Astrocyte (in vitro differentiated cells and primary cell): Measurements from ENCODE around the gene MTUS2. TPM values are rescaled to one million over a fixed set of nuclear protein-coding genes. Genes with fewer than 3 reads are reported as not detected.
A peak's percentile ranks its signal among the peaks of the same experiment; 100 is the strongest.

Experiments used
- DNase-seq: peaks from one replicate; pipeline ENCODE4 v3.0.0-alpha.2; 2010; ENCODE audit warnings: low read depth
- FAIRE-seq: peaks from 2 replicates; lab custom pipeline; 2011; peaks lifted over from hg19 to GRCh38; lab: Jason Lieb, UNC
- H2AFZ ChIP-seq: 2 replicates; pipeline ENCODE4 v1.6.0; 2012; ENCODE audit warnings: low read depth, low read length, inconsistent platforms
- H3K27ac ChIP-seq: 2 replicates; pipeline ENCODE4 v1.5.1; 2011; ENCODE audit warnings: low read depth, low read length, inconsistent platforms
- H3K27me3 ChIP-seq: 2 replicates; pipeline ENCODE4 v1.6.0; 2011; ENCODE audit warnings: low read length, inconsistent platforms; ENCODE audit not compliant: insufficient read depth
- H3K36me3 ChIP-seq: 2 replicates; pipeline ENCODE4 v1.5.1; 2011; ENCODE audit warnings: low read length, inconsistent platforms; ENCODE audit not compliant: insufficient read depth
- H3K4me1 ChIP-seq: 2 replicates; pipeline ENCODE4 v1.5.1; 2011; ENCODE audit warnings: low read length, inconsistent platforms; ENCODE audit not compliant: insufficient read depth
- H3K4me2 ChIP-seq: 2 replicates; pipeline ENCODE4 v1.6.0; 2012; ENCODE audit warnings: low read length, inconsistent platforms
- H3K4me3 ChIP-seq: 2 replicates; pipeline ENCODE4 v1.5.1; 2011; ENCODE audit warnings: low read depth, mild to moderate bottlenecking, low read length, inconsistent platforms; ENCODE audit not compliant: insufficient read depth
- H3K79me2 ChIP-seq: 2 replicates; pipeline ENCODE4 v1.6.0; 2012; ENCODE audit warnings: mild to moderate bottlenecking, low read length, inconsistent platforms; ENCODE audit not compliant: insufficient read depth
- H3K9ac ChIP-seq: 2 replicates; pipeline ENCODE4 v1.6.0; 2012; ENCODE audit warnings: mild to moderate bottlenecking, low read length, inconsistent platforms
- H3K9me3 ChIP-seq: 2 replicates; pipeline ENCODE4 v1.5.1; 2012; ENCODE audit warnings: low read depth, mild to moderate bottlenecking, low read length, inconsistent platforms; ENCODE audit not compliant: insufficient read depth
- H4K20me1 ChIP-seq: 2 replicates; pipeline ENCODE4 v1.6.0; 2012; ENCODE audit warnings: low read length, inconsistent platforms; ENCODE audit not compliant: insufficient read depth
- H3K27ac Mint-ChIP-seq: one replicate; pipeline ENCODE4 v1.8.0; 2021; ENCODE audit warnings: mild to moderate bottlenecking, mixed read lengths; ENCODE audit not compliant: unreplicated experiment
- H3K27me3 Mint-ChIP-seq: one replicate; pipeline ENCODE4 v1.8.0; 2021; ENCODE audit warnings: low read depth, mixed read lengths; ENCODE audit not compliant: unreplicated experiment
- H3K36me3 Mint-ChIP-seq: one replicate; pipeline ENCODE4 v1.8.0; 2021; ENCODE audit warnings: low read depth, mixed read lengths; ENCODE audit not compliant: unreplicated experiment
- H3K4me1 Mint-ChIP-seq: one replicate; pipeline ENCODE4 v1.8.0; 2021; ENCODE audit warnings: low read depth, mixed read lengths; ENCODE audit not compliant: unreplicated experiment
- H3K4me3 Mint-ChIP-seq: one replicate; pipeline ENCODE4 v1.8.0; 2021; ENCODE audit warnings: mild to moderate bottlenecking, moderate library complexity, mixed read lengths; ENCODE audit not compliant: unreplicated experiment
- H3K9me3 Mint-ChIP-seq: one replicate; pipeline ENCODE4 v1.8.0; 2021; ENCODE audit warnings: mild to moderate bottlenecking, mixed read lengths; ENCODE audit not compliant: unreplicated experiment
- EZH2 ChIP-seq: IDR thresholded peaks from 2 replicates; pipeline ENCODE4 v1.6.1; 2012; ENCODE audit warnings: mild to moderate bottlenecking, low read length, inconsistent platforms; ENCODE audit not compliant: insufficient read depth
- total RNA-seq: library from RNA; stranded (reverse); gene quantifications from 2 replicates; pipeline ENCODE4 v1.2.1, GENCODE V29; 2021
- TF ChIP-seq, protein P1 (sequence below): IDR thresholded peaks from 2 replicates; pipeline ENCODE4 v1.5.1; 2011; ENCODE audit warnings: low read depth, mild to moderate bottlenecking, inconsistent platforms, low read length, moderate library complexity; ENCODE audit not compliant: insufficient read depth

Gene MTUS2
- total RNA-seq, 1 donor from 2014 or later = 0.50 TPM

DNA sequence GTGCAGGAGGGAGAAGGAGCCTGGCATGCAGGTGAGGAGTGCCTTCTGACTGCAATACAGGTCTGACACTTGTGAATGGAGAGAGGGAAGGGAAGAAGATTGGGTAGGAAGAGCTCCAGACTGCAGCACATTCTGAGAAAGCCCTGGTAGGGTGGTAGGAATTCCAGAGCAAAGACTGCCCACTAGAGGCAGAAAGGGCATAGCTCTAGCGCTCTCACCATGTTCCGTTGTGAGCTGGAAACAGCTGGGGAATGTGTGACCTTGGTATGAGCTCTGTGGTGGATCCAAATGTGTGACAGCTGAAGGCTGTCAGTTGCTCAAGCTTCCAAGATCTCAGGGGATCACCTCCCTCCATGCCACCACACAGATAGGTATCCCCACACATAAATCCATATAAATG, 2.9 kb upstream of the MTUS2 start:
- H3K27me3 ChIP-seq = peaks cover 26% of the 10 kb centered on the region
- H3K4me1 ChIP-seq = peaks cover 8% of the 10 kb centered on the region
- no peak overlapping the region for H3K4me2 ChIP-seq
- Mint-ChIP-seq H3K36me3 (no peaks in the 10 kb centered on the region), H3K27me3 (peaks cover 31% of the 10 kb centered on the region), H3K4me3 (no peak overlapping the region), H3K9me3 (peaks cover 5% of the 10 kb centered on the region), H3K4me1 (no peaks in the 10 kb centered on the region), H3K27ac (no peak overlapping the region)
- TF ChIP-seq, protein P1, sequence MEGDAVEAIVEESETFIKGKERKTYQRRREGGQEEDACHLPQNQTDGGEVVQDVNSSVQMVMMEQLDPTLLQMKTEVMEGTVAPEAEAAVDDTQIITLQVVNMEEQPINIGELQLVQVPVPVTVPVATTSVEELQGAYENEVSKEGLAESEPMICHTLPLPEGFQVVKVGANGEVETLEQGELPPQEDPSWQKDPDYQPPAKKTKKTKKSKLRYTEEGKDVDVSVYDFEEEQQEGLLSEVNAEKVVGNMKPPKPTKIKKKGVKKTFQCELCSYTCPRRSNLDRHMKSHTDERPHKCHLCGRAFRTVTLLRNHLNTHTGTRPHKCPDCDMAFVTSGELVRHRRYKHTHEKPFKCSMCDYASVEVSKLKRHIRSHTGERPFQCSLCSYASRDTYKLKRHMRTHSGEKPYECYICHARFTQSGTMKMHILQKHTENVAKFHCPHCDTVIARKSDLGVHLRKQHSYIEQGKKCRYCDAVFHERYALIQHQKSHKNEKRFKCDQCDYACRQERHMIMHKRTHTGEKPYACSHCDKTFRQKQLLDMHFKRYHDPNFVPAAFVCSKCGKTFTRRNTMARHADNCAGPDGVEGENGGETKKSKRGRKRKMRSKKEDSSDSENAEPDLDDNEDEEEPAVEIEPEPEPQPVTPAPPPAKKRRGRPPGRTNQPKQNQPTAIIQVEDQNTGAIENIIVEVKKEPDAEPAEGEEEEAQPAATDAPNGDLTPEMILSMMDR = no peak
- TF ChIP-seq EZH2 = no peak
- H3K79me2 ChIP-seq = no peaks in the 10 kb centered on the region
- FAIRE-seq (no peak), DNase-seq (no peak)
- H2AFZ ChIP-seq = no peak overlapping the region
- no peak overlapping the region for H3K9ac ChIP-seq
- H3K4me3 ChIP-seq = no peak overlapping the region
- no peaks in the 10 kb centered on the region for H3K36me3 ChIP-seq
- H4K20me1 ChIP-seq = no peaks in the 10 kb centered on the region
- no peaks in the 10 kb centered on the region for H3K9me3 ChIP-seq
- H3K27ac ChIP-seq = no peak overlapping the region

DNA sequence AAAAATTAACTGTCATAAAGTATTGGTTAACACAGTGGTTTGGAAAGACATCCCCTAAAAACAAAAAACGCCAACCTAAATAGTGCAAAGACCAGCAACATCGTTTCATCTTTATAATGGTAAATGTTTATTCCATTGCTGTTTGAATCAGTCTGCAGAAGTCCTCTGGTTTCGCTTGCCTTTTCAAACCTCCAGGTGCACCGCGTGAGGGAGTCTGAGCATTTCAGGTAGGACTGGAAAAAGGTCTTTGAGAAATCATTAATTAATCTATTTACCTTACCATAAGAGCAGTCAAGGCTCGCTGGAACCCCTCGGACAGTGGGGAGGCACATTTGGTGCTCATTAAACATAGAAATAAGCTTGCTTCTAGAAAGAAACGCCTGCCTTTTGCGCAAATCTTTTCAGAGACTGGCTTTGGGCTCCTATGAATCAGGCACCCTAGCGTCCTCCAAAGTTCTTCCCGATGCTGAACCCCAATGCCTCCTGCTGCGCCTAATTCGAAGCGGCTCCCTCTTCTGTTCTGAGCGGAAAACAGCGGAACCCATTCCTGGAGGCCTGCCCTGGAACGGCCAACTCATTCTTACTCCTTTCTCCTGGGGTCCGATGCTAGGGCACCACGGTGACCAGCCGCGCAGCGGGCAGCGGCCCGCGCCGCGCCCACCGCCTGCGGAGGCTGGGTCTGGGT, 951 bp upstream of the MTUS2 start:
- Histone ChIP-seq H3K4me1 (peaks cover 8% of the 10 kb centered on the region), H3K36me3 (no peaks in the 10 kb centered on the region), H3K4me3 (peak overlapping the region; percentile 37), H3K79me2 (no peaks in the 10 kb centered on the region), H3K27ac (no peak overlapping the region), H2AFZ (peak overlapping the region; percentile 52), H3K9me3 (no peaks in the 10 kb centered on the region), H3K4me2 (peak overlapping the region; percentile 79), H4K20me1 (no peaks in the 10 kb centered on the region), H3K27me3 (peaks cover 28% of the 10 kb centered on the region), H3K9ac (no peak overlapping the region)
- no peaks in the 10 kb centered on the region for H3K4me1 Mint-ChIP-seq
- H3K27ac Mint-ChIP-seq = no peak overlapping the region
- H3K27me3 Mint-ChIP-seq = peaks cover 44% of the 10 kb centered on the region
- H3K4me3 Mint-ChIP-seq = peak overlapping the region; percentile 75
- no peak for TF ChIP-seq EZH2
- TF ChIP-seq, protein P1 = no peak
- FAIRE-seq (no peak), DNase-seq (peak; percentile 2)
- H3K36me3 Mint-ChIP-seq = no peaks in the 10 kb centered on the region
- peaks cover 5% of the 10 kb centered on the region for H3K9me3 Mint-ChIP-seq

DNA sequence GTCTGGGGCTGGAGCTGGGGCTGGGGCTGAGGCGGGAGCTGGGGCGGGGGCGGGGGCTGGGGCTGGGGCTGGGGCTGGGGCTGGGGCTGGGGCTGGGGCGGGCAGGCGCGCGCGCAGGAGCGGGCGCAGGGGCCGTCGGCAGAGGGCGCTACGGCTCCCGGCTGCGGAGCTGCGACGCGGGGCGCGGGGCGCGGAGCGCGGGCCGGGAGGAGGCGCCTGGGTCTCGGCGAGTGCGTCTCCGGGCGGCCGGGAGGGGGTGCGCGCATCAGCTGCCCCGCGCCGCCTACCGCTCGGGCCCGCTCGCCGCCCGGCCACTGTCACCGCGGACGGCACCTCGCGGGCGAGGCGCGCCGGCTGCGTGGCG, 422 bp upstream of the MTUS2 start:
- no peak overlapping the region for H2AFZ ChIP-seq
- H3K9ac ChIP-seq = no peak overlapping the region
- H3K36me3 ChIP-seq = no peaks in the 10 kb centered on the region
- no peaks in the 10 kb centered on the region for H3K9me3 ChIP-seq
- TF ChIP-seq EZH2 = no peak
- TF ChIP-seq, protein P1 = no peak
- Mint-ChIP-seq H3K36me3 (no peaks in the 10 kb centered on the region), H3K4me1 (no peaks in the 10 kb centered on the region), H3K4me3 (no peak overlapping the region), H3K9me3 (peaks cover 5% of the 10 kb centered on the region), H3K27me3 (peaks cover 45% of the 10 kb centered on the region), H3K27ac (no peak overlapping the region)
- no peak overlapping the region for H3K27ac ChIP-seq
- peaks cover 8% of the 10 kb centered on the region for H3K4me1 ChIP-seq
- peaks cover 28% of the 10 kb centered on the region for H3K27me3 ChIP-seq
- FAIRE-seq = no peak
- peak overlapping the region; percentile 80 for H3K4me2 ChIP-seq
- no peaks in the 10 kb centered on the region for H4K20me1 ChIP-seq
- DNase-seq = peak; percentile 12
- H3K79me2 ChIP-seq = no peaks in the 10 kb centered on the region
- H3K4me3 ChIP-seq = peak overlapping the region; percentile 37
